Measurements from ENCODE around the gene SLA2.
"Not testable (repeated sequence)": the region's sequence is repeated elsewhere in the genome, so short reads cannot be mapped to it uniquely, and the experiment has no call there.

The SLA2 gene

DNA sequence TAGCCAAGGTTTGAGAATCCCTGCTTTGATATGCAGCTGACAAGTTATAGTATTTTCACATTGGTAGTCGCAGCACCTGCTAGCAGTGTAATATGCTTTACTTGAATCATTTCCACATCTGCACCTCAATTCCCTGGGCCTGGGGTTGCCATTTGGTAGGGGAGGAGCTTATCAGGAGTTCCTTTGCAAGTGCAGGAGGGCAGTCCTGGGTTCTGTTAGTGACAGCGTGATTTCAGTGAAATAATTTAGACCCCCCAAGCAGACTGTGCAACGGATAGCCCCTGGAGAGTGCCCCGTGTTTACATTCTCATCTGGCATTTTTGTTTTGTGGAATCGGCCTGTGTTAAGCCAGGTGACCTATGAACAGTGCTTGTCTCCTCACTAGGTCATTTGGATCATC is 34.4 kb downstream of the SLA2 start:
- in situ Hi-C loops (cut with MboI; ENCODE audit: low sequenced_read_pairs) = no loop called here

DNA sequence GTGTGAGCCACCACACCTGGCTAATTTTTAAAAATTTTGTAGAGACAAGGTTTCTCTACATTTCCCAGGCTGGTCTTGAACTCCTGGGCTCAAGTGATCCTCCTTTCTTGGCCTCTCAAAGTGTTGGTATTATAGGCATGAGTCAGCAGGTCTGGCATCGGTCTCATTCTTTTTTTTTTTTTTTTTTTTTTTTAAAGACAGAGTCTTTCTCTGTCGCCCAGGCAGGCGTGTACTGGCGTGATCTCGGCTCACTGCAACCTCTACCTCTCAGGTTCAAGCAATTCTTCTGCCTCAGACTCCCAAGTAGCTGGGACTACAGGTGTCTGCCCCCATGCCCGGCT is 37.6 kb downstream of the SLA2 start:
- in situ Hi-C loops (cut with MboI; ENCODE audit: low sequenced_read_pairs) = not testable (repeated sequence)

DNA sequence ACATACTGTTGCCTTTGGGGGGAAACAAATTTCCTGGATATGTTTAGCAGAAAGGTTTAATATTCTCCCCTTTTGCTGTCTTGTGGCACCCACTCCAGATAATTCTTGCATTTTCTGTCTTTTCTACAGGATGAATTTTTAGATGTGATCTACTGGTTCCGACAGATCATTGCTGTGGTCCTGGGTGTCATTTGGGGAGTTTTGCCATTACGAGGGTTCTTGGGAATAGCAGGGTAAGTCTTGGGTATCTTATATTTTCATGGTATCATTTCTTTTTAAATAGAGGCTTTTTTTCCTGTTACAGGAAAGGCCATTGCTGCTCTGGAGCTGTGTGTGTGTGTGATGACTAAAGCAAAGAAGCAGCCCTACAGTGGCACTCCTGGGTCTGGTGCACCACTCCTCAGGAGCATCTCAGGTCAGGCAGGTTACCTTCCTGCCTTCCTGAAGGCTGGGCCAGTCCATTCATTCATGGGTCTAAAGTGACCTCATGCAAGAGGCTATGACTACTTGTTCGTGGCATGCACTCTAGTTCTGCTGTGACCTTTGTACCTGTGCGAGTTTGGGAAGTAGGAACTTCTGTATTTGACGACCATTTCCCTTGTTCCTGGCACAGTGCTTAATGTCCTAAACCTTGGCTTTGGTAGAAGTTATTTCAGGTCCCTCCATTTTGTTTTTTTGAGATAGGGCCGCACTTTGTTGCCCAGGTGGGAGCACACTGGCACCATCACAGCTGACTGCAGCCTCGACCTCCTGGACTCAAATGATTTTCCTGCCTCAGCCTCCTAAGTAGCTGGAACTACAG is 38.2 kb downstream of the SLA2 start:
- in situ Hi-C loops (cut with MboI; ENCODE audit: low sequenced_read_pairs) = no loop called here

DNA sequence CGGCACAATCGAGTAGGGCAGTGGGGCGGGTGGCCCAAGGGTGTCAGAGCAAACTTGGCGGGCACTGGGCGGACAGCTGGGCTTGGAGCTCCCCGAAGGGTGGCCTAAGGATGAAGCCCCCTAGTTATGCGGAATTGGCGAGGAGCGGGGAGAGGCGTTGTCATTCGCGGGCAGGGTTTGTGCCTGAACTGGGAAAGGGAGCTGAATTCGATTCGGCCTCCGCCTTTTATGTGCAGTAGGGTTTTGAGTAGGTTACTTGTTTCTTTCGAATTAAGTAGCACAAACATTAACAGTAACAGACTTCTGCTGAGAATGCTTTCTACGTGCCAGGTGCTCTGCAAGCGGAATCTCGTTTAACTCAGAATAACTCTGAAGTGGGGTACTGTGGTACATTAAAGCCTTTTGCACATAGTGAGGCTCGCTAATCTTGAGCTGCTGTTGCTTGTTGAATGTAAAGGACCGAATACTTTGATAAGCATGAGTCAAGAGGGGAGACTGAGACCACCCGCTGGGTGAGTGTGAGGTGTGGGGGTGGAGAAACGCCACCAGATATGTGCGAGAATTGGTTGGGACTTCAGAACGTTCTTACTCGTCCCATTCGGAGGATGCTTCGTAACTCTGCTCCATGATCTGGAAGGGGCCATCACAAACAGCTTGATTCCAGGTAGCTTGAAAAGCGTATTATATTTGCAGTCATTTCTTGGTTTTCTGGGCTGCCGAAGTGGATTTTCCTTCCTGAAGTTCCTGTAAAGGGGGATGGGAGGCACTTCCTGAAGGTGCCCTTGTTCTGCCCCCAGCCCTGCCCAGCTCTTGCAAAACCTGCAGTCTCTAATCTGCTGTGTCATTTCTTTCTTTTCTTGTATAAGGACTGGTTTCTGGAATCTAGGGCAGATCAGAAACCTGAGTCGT is 39.6 kb downstream of the SLA2 start:
- in situ Hi-C loops (cut with MboI; ENCODE audit: low sequenced_read_pairs) = no loop called here

DNA sequence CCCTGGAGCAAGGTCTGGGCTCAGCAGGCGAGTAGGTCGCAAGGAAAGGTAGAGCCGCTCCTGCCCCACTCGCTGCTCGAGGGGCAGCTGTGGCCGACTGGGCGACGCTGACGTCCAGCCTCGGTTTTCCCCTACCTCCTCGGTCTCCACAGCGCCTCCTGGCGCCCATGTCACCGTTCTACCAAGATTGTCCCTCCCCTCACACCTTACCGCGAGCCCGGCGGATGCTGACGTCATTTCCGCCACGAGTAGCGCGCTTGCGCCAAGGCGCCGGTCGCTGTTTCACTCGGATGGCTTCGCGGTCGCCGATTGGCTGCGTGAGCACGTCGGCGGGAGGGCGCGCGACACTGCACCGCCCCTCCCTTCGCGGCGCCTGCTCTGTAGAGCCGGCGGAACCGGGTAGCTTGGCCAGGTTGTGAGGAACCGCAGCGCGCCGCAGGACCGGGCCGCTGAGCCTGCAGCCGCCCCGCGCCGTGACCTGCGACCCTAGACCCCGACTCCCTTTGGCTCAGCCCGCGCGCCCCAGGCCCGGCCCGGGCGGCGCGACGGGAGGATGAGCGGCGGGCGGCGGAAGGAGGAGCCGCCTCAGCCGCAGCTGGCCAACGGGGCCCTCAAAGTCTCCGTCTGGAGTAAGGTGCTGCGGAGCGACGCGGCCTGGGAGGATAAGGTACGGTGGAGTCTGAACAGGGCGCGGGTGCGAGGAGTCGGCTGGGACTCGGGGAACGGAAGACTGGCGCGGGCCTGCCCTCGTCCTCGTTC is 40.4 kb downstream of the SLA2 start, which contains the start of gene RAB5IF:
Gene RAB5IF, plus strand, starts transcription at position 381 of the 759 bp plus-strand sequence. Its CDS starts 173 bp downstream, at position 554.
- in situ Hi-C loops (cut with MboI; ENCODE audit: low sequenced_read_pairs) = no loop called here

DNA sequence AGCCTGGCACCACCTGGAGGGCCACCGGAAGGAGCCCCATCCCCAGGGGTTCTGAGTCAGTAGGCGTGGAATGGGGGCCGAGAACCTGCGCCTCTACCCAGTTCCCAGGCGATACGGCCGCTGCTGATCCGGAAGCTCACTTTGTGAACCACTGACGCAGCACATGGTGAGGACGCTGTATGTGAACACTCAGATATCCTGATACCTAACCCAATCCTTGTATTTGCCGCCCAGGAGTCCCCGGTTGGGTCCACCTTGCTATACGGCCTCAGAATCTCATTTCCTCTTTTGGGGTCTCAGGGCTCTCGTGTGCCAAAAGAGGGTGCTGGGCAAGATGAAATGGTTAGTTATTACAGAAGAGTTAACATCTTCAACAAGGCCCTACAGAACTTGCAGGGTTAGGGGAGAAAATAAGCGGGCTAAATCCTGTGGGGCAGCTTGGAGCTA is 41.0 kb downstream of the SLA2 start:
- in situ Hi-C loops (cut with MboI; ENCODE audit: low sequenced_read_pairs) = no loop called here

DNA sequence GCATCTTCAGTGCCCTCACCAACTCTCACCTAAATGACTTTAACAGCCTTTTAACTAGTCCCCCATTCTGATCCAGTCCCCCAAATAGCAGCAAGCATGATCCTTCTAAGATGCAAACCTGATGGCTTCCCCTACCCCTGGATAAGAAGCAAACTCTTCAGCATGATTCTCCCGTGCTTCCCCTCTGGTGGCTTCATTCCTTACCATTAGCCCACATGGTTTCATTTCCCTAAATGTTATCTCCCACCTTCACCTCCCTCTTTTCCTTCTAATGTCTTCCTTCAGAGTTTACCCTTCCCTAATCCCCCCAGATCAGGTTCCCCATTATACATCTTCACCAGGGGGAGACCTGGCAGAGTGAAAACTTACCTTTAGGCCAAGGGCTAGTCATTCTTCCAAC is 44.5 kb downstream of the SLA2 start:
- in situ Hi-C loops (cut with MboI; ENCODE audit: low sequenced_read_pairs) = no loop called here

DNA sequence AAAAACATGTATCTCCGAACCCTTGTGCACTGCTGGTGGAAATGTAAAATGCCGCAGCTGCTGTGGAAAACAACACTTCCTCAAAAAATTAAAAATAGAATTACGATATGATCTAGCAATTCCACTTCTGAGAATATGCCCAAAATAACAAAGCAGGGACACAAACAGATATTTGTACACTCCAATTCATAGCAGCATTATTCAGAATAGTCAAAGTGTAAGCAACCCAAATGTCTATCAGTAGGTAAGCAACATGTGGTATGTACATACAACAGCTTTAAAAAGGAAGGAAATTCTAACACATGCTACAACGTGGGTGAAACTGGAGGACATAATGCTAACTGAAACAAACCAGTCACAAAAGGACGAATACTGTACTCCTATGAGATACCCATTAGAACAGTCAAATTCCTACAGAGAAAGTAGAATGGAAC is 46.1 kb downstream of the SLA2 start:
- in situ Hi-C loops (cut with MboI; ENCODE audit: low sequenced_read_pairs) = no loop called here

DNA sequence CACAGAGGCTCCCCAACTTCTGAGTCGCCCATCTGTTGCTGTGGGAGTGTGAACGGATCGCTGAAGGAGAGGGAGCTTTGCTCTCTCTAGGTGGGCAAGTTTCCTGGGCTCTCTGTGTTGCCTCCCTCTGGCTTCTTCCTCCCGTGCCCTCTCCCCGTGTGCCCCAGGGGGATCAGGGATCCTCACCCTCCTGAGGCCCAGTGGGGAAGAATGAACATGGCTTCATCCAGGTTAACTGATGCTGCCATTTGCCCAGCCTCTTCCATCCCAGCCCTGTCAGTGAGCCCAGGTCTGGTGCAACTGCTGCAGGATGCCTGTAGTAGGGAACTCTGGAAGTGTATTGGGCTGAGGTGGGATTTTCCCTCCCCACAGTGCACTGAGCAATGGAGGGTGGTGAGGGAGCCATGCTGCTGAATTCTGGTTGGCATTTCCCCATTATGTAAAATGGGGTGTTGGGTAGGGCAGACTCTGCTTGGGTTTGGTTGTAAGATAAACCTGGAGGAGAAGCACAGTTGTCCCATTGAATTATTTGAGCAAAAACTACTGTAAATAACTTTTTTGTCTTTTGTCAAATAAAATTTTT is 52.6 kb downstream of the SLA2 start:
- in situ Hi-C loops (cut with MboI; ENCODE audit: low sequenced_read_pairs) = no loop called here

DNA sequence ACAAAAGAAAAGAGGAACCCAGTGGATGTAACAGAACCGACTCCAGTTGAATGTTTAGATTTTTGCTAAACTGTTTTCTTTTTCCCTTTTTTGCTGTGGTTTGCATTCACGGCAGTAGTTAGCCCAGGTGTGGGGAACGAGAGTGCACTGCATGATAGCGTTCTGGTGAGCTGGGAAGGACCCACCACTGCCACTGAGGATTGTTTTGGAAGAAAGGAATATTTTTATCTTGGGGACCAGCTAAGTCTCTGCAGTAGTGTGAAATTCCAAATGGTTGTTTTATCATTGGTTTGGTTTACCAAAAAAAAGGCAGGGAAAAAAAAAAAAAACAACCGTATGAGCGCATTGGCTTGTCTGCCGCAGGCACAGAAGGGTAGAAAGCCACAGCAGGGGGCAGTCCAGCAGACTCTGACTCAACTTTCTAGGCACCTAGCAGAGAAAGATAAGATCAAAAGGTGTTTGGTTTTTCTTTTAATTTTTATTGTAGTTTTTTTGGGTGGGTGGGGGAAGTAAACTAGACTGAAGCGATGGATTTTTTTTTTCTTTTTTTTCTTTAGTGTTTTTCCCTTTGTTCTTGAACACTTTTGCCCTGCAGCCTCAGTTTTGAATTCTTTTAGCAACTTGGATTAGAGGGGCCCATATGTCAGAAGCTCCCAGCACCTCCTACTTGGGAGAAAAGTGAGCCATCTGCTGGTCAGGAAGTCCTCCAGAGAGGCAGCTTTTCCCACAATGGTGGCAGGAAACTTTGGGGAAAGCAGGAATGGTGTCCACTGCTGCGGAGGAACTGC is 53.9 kb downstream of the SLA2 start:
- in situ Hi-C loops (cut with MboI; ENCODE audit: low sequenced_read_pairs) = no loop called here

DNA sequence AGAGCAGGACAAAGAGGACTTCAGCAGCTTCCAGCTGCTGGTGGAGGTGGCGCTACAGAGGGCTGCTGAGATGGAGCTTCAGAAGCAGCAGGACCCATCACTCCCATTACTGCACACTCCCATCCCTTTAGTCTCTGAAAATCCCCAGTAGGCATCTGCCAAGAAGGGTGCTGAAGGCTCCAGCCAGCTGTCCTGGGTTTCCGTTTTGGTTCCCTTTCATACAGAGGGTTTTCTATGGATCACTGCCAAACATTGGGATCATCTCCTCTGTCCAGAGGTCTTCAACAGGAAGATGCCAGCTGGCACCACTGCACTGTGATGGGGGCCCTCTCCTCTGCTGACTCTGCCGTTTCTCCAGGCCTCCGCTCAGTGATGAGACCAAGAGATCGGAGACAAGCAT is 54.7 kb downstream of the SLA2 start:
- in situ Hi-C loops (cut with MboI; ENCODE audit: low sequenced_read_pairs) = no loop called here

DNA sequence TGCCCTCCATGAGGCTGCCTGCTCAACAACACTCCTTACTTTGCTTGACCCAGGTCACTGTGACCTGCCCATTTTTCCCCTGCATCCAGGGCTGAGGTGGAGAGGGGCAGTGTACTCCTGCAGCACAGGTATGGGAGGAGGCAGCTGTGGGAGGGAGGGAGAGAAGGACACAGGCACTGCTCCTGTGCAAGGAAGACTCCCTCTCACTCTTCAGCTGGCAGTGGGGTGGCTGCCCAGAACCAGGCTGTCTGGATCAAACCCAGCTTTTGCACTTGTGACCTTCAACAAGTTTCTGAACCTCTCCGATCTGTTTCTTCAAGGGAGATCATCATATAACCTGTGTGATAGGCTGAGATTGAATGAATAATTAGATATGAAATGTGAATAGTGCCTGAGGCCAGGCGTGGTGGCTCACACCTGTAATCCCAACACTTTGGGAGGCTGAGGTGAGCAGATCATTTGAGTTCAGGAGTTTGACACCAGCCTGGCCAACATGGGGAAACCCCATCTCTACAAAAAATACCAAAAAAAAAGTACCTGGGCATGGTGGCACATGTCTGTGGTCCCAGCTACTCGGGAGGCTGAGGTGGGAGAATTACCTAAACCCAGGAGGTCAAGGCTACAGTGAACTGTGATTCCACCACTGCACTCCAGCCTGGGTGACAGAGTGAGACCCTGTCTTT is 58.5 kb downstream of the SLA2 start:
- in situ Hi-C loops (cut with MboI; ENCODE audit: low sequenced_read_pairs) = no loop called here

DNA sequence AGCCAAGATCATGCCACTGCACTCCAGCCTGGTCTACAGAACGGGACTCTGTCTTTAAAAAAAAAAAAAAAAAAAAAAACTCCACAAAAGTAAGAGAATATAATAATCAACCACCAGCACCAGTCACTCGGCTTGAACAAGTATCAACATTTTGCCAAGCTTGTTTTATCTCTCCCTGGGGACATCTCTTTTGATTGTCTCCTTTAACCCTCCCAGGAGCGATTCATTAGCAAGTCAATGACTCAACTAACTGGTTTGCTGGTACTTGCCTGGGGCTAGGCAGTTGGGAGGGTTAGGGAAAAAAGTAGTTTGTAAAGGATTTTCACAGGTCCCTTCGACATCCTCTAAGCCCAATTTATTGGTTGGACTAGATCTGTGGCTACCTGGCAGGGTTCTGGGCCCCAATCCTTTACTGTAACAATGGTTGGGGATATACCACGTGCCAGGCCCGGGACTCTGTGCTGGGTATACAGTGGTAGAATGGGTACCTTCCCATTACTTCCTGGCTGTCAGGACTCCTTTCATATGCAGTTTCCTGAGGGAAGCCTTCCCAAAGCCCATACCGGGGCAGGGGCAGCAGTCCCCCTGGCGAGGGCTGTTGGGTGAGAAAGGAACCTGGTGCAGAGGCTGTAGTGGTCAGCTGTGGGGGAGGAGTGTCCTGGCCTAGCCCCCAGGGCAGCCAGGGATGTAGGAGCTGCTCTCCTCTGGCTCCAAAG is 60.4 kb downstream of the SLA2 start:
- in situ Hi-C loops (cut with MboI; ENCODE audit: low sequenced_read_pairs) = no loop called here

DNA sequence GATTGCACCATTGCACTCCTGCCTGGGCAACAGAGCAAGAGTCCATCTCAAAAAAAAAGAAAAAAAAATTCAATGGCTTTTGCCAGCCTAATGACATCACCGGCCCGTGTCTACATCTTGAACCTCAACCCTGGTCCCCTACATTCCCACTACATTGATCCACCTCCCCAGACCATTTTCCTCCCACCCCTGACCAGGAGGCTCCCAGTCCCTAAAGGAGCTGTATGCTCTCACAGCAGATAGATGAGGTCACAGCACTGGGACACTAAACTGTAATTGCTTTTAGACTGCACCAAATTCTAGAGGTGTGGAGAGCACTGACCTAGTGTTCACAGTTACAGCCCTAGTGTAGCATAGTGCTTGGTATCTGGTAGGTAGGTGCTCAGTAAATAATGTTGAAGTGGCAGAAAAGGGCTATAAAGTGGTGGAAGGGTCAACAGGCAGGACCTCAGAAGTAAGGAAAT is 61.9 kb downstream of the SLA2 start:
- in situ Hi-C loops (cut with MboI; ENCODE audit: low sequenced_read_pairs) = no loop called here

DNA sequence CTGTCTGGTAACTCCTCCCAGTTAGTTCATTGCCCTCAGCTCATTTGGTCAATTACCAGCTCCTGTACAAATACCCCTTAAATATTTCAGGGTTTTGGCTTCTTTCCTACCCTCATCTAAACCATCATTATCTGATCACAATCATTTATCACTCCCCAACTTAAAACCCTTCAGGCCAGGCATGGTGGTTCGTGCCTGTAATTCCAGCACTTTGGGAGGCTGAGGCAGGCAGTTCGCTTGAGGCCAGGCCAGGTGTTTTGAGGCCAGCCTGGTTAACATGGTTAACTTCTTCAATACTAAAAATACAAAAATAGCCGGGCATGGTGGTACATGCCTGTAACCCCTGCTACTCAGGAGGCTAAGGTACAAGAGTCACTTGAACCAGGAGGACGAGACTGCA is 63.2 kb downstream of the SLA2 start:
- in situ Hi-C loops (cut with MboI; ENCODE audit: low sequenced_read_pairs) = no loop called here

DNA sequence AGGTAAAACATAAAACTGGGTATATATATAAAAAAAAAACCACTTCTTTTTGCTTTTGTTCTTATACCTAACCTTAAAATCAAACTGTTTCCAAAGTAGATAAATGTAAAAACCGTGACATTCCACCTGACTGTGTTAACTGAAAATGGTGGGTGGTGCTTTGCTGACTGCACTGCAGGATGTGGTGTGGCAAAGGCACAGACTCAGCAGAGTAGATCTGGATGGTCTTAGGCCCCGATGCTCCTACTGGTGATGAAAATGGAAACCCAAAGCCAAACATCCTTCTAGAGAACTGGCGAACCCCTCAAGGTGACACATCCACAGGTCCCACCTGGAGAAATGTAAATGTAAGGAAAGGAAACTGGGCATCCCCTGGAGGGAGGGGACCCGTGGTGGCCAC is 63.7 kb downstream of the SLA2 start:
- in situ Hi-C loops (cut with MboI; ENCODE audit: low sequenced_read_pairs) = no loop called here

DNA sequence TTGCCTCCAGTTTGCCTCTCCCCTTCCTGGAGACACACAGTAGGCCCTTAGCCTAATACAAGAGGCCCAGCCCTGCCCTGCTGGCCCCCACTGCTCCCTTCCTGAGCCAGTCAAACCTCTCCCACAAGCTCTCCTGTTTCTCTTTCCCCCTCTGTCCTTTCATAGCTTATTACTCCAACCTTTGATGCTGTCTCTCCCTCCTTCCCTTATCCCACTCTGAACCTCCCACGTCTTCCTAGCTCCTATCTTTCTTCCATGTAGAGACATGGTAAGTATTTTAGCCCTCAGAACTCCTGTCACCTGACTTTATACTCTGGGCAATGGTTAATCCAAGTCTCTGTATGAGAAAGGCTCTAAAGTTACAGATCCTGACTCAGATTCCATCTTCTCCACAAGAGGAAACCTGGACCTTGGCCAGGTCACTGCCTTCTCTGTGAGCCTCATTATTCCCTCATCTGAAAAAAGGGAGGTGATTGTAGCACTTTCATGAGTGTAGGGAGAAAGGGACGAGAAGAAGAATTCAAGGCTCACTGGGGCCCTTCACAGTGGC is 65.9 kb downstream of the SLA2 start:
- in situ Hi-C loops (cut with MboI; ENCODE audit: low sequenced_read_pairs) = no loop called here

DNA sequence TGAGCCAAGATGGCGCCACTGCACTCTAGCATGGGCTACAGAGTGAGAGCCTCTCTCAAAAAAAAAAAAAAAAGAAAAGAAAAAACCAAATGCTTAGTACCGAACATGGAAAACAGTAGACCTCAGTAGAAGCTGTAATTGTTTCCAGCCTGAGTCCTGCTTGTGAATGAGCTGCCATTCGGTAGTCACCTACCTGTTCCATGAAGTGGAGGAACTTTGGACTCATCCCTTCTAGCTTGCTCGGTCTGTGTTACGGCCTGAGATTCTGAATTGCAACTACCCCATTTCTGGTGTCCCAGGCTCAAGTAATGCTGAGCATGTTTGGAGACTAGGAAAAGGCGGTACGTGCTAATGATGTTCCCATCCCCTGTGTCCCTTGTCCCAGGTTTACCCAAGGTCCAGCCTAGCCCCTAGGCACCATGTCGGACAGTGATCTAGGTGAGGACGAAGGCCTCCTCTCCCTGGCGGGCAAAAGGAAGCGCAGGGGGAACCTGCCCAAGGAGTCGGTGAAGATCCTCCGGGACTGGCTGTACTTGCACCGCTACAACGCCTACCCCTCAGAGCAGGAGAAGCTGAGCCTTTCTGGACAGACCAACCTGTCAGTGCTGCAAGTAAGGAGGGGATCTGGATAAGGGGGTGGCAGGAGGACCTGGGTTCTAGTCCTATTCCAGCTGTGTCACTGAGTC is 67.5 kb downstream of the SLA2 start:
- in situ Hi-C loops (cut with MboI; ENCODE audit: low sequenced_read_pairs) = no loop called here

All from hTERT RPE-1 (cell line).